ENCODE measurements around the gene PKDCC. TPM values are rescaled to one million over a fixed set of nuclear protein-coding genes. Genes with fewer than 3 reads are reported as not detected.

Gene PKDCC
- total and polyA plus RNA-seq, 2 of the 13 experiments (the other 11 are each of a cell fraction or from before 2014, with no cell fraction given): 52.6 to 58.8 TPM

GRCh38 chr2:42040643-42041278 lies 7.1 kb upstream of the PKDCC start:
- BruUV-seq (replicated peaks): no TSS peak

More at GRCh38 chr2:42040643-42041278, 7.1 kb upstream of the PKDCC start:
- ChIA-PET CTCF (ENCODE audit: low intra/inter-chr PET ratio, low total read pairs) (no interaction called here), POLR2A (interaction anchor here (1.0 kb wide), 1 partner anchor 15 kb away, joined by 3 read pairs; no protein-coding TSS in a partner anchor)
- Histone ChIP-seq H3K36me3 (replicated peaks in 1 of 2; ENCODE audit: control insufficient read depth in 1 of 2, insufficient read depth in 2 of 2, low read length in 2 of 2) (no peaks in the 10 kb centered on the region), H3K4me2 (ENCODE audit: low read depth, low read length) (no peak overlapping the region), H3K4me3 (replicated peaks in 1 of 3; ENCODE audit: insufficient read depth in 1 of 3, low read depth in 2 of 3, low read length in 3 of 3) (no peak overlapping the region), H4K20me1 (ENCODE audit: insufficient read depth, low read length) (no peaks in the 10 kb centered on the region), H2AFZ (ENCODE audit: low read length) (no peak overlapping the region), H3K9ac (ENCODE audit: insufficient read depth, low read depth, low read length) (no peak overlapping the region), H3K27ac (ENCODE audit: extremely low read length, insufficient read depth, low read length) (no peak overlapping the region), H3K9me3 (ENCODE audit: low read length) (no peaks in the 10 kb centered on the region), H3K4me1 (ENCODE audit: insufficient read depth, low read length) (peaks cover 15% of the 10 kb centered on the region), H3K27me3 (ENCODE audit: control insufficient read depth in 1 of 2, insufficient read depth in 2 of 2, low read length in 2 of 2) (peaks cover 0 to 38% of the 10 kb centered on the region in 2 experiments; a peak in 3 of 5 replicates), H3K79me2 (ENCODE audit: insufficient read depth, low read length) (no peaks in the 10 kb centered on the region)
- in situ Hi-C loops (cut with HindIII; ENCODE audit: extremely low pct_ligation_motif_present, low pct_unique_long_range_greater_than_20kb) (no loop called here), intact Hi-C loops (cut with micrococcal nuclease; ENCODE audit: unreplicated experiment) (no loop called here)
- ATAC-seq (no peak), DNase-seq (ENCODE audit: low spot score) (no peak), FAIRE-seq (no peak)
- WGBS (ENCODE audit: low lambda C conversion rate): 33% methylated on average over 9 of the region's 9 CpGs
- no peak for TF ChIP-seq SNAPC5 (CRISPR knock-in tag; IDR thresholded peaks at IDR 0.05; ENCODE audit: borderline replicate concordance)
- 0 out of 2 replicates have a peak, but pooled peaks have one; percentile 31 for TF ChIP-seq THAP8 (CRISPR knock-in tag; IDR thresholded peaks at IDR 0.05; ENCODE audit: borderline replicate concordance)
- TF ChIP-seq NKX3-1 (CRISPR knock-in tag; IDR thresholded peaks at IDR 0.05): no peak
- TF ChIP-seq CTCF (CRISPR knock-in tag; IDR thresholded peaks at IDR 0.05): 0 out of 2 replicates have a peak, but pooled peaks have one; percentile 2
- TF ChIP-seq HNF4A (CRISPR knock-in tag; IDR thresholded peaks at IDR 0.05): 0 out of 2 replicates have a peak, but pooled peaks have one; percentile 4
- peak; percentile 88 for TF ChIP-seq ZNF652 (CRISPR knock-in tag; IDR thresholded peaks at IDR 0.05; ENCODE audit: borderline replicate concordance, low read depth)

All from HepG2 (cell line).